A549 (cell line): ENCODE data around the gene HCN3.

Experiments used
- CTCF ChIP-seq: fragments of >200 bp; sonication (Bioruptor Twin); formaldehyde crosslinking; IDR thresholded peaks from 3 replicates; pipeline ENCODE4 v1.5.1; 2016
- ELK1 ChIP-seq: fragments of 150-350 bp; IDR thresholded peaks from 2 replicates; pipeline ENCODE4 v1.6.1; 2014; ENCODE audit warnings: low read depth, mild to moderate bottlenecking, low read length
- EP300 ChIP-seq, 2 experiments: fragments of >200 bp; sonication (Bioruptor Twin); formaldehyde crosslinking; IDR thresholded peaks; 2 replicates in 1 of 2; 3 replicates in 1 of 2; pipeline ENCODE4 v1.6.1; 2016 to 2017
- HDAC2 ChIP-seq: fragments of 200-600 bp; sonication (generic); IDR thresholded peaks from 2 replicates; pipeline ENCODE4 v1.6.1; 2016
- KDM1A ChIP-seq: fragments of 200-600 bp; sonication (generic); IDR thresholded peaks from 2 replicates; pipeline ENCODE4 v1.6.1; 2016; ENCODE audit warnings: low read depth, mild to moderate bottlenecking
- MYC ChIP-seq: IDR thresholded peaks from 2 replicates; pipeline ENCODE4 v1.6.1; 2012; ENCODE audit warnings: mild to moderate bottlenecking, inconsistent platforms, low read length, improper control_type of control experiment, borderline replicate concordance
- NR3C1 ChIP-seq: fragments of >200 bp; sonication (Bioruptor Twin); formaldehyde crosslinking; IDR thresholded peaks from 3 replicates; pipeline ENCODE4 v1.6.1; 2017
- POLR2A ChIP-seq: IDR thresholded peaks from 2 replicates; pipeline ENCODE4 v1.6.1; 2012; ENCODE audit warnings: mild to moderate bottlenecking, low read length
- RFX5 ChIP-seq: fragments of 450-650 bp; IDR thresholded peaks from 2 replicates; pipeline ENCODE4 v1.7.1; 2014; ENCODE audit warnings: antibody characterized with exemption, mild to moderate bottlenecking, moderate library complexity
- TF ChIP-seq, protein P1 (sequence below): fragments of 200-600 bp; sonication (generic); IDR thresholded peaks from 2 replicates; pipeline ENCODE4 v1.6.1; 2016; ENCODE audit warnings: antibody characterized with exemption, mild to moderate bottlenecking, moderate library complexity
- TF ChIP-seq, protein P2 (sequence below): IDR thresholded peaks from 2 replicates; pipeline ENCODE4 v1.6.1; 2012; ENCODE audit warnings: low read depth, borderline replicate concordance
- TF ChIP-seq, protein P3 (sequence below): IDR thresholded peaks from 2 replicates; pipeline ENCODE4 v1.6.1; 2012

- TF ChIP-seq CTCF (no peak), POLR2A (no peak), EP300 (IDR thresholded peaks at IDR 0.05) (no peak), MYC (no peak), NR3C1 (no peak), HDAC2 (no peak), ELK1 (no peak), RFX5 (no peak), KDM1A (no peak)
- TF ChIP-seq, protein P1, sequence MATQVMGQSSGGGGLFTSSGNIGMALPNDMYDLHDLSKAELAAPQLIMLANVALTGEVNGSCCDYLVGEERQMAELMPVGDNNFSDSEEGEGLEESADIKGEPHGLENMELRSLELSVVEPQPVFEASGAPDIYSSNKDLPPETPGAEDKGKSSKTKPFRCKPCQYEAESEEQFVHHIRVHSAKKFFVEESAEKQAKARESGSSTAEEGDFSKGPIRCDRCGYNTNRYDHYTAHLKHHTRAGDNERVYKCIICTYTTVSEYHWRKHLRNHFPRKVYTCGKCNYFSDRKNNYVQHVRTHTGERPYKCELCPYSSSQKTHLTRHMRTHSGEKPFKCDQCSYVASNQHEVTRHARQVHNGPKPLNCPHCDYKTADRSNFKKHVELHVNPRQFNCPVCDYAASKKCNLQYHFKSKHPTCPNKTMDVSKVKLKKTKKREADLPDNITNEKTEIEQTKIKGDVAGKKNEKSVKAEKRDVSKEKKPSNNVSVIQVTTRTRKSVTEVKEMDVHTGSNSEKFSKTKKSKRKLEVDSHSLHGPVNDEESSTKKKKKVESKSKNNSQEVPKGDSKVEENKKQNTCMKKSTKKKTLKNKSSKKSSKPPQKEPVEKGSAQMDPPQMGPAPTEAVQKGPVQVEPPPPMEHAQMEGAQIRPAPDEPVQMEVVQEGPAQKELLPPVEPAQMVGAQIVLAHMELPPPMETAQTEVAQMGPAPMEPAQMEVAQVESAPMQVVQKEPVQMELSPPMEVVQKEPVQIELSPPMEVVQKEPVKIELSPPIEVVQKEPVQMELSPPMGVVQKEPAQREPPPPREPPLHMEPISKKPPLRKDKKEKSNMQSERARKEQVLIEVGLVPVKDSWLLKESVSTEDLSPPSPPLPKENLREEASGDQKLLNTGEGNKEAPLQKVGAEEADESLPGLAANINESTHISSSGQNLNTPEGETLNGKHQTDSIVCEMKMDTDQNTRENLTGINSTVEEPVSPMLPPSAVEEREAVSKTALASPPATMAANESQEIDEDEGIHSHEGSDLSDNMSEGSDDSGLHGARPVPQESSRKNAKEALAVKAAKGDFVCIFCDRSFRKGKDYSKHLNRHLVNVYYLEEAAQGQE = no peak
- TF ChIP-seq, protein P2, sequence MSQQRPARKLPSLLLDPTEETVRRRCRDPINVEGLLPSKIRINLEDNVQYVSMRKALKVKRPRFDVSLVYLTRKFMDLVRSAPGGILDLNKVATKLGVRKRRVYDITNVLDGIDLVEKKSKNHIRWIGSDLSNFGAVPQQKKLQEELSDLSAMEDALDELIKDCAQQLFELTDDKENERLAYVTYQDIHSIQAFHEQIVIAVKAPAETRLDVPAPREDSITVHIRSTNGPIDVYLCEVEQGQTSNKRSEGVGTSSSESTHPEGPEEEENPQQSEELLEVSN = no peak
- TF ChIP-seq, protein P3, sequence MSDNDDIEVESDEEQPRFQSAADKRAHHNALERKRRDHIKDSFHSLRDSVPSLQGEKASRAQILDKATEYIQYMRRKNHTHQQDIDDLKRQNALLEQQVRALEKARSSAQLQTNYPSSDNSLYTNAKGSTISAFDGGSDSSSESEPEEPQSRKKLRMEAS = no peak
Measured at GRCh38 chr1:155253208-155253607, 24.1 kb upstream of the HCN3 start.
